8988T (cell line): Measurements from ENCODE around the gene SEC22C.
A peak's percentile ranks its signal among the peaks of the same experiment; 100 is the strongest.
"Not testable (repeated sequence)": the region's sequence is repeated elsewhere in the genome, so short reads cannot be mapped to it uniquely, and the experiment has no call there.

Experiments used
- DNase-seq: peaks from one replicate; pipeline ENCODE4 v3.0.0; 2011

SEC22C gene

GRCh38 chr3:42581709-42582473 is at the start of gene SEC22C:
TSS of gene SEC22C (minus strand) at chr3:42581967. CDS start at chr3:42569046, 12,921 bp downstream.
- DNase-seq, result peak; percentile 98

GRCh38 chr3:42613462-42613861 is 31.7 kb upstream of the SEC22C start:
- no peak for DNase-seq

GRCh38 chr3:42612928-42613327 is 31.2 kb upstream of the SEC22C start:
- no peak for DNase-seq

GRCh38 chr3:42612217-42612616 is 30.4 kb upstream of the SEC22C start:
- no peak for DNase-seq

GRCh38 chr3:42610976-42611375 is 29.2 kb upstream of the SEC22C start:
- DNase-seq, result no peak

- DNase-seq, result no peak
These were observed 26.8 kb upstream of the SEC22C start for GRCh38 chr3:42608581-42608980.

GRCh38 chr3:42605546-42606173 is 23.9 kb upstream of the SEC22C start:
- no peak for DNase-seq

- DNase-seq, result no peak
These were observed 21.2 kb upstream of the SEC22C start for GRCh38 chr3:42602961-42603360.

- DNase-seq, result no peak
These were observed 20.3 kb upstream of the SEC22C start for GRCh38 chr3:42601896-42602581.

- no peak for DNase-seq
These were observed 19.4 kb upstream of the SEC22C start for GRCh38 chr3:42600958-42601675.

GRCh38 chr3:42600111-42600957 is 18.6 kb upstream of the SEC22C start, which contains the start of gene NKTR:
TSS of gene NKTR (plus strand) at chr3:42600686. CDS start at chr3:42601007, 321 bp downstream.
- peak; percentile 61 for DNase-seq

GRCh38 chr3:42597098-42597497 is 15.3 kb upstream of the SEC22C start:
- not testable (repeated sequence) for DNase-seq

GRCh38 chr3:42595682-42596081 is 13.9 kb upstream of the SEC22C start:
- DNase-seq, result no peak

GRCh38 chr3:42593635-42594034 is 11.9 kb upstream of the SEC22C start:
- DNase-seq, result no peak

GRCh38 chr3:42591811-42592210 is 10.0 kb upstream of the SEC22C start:
- no peak for DNase-seq

GRCh38 chr3:42590989-42591756 is 9.4 kb upstream of the SEC22C start:
- DNase-seq, result no peak

GRCh38 chr3:42589382-42590109 is 7.8 kb upstream of the SEC22C start:
- no peak for DNase-seq

GRCh38 chr3:42588625-42589024 is 6.9 kb upstream of the SEC22C start:
- DNase-seq, result no peak

GRCh38 chr3:42582474-42583070 is 805 bp upstream of the SEC22C start:
- DNase-seq, result no peak

- DNase-seq, result no peak
These were observed 413 bp downstream of the SEC22C start for GRCh38 chr3:42581400-42581708.
